Fibroblast of skin of abdomen (primary cell): ENCODE results near the gene APOD.

Experiments
- DNase-seq: peaks from one replicate; pipeline ENCODE4 v3.0.0-alpha.2; 2013

APOD gene

DNA sequence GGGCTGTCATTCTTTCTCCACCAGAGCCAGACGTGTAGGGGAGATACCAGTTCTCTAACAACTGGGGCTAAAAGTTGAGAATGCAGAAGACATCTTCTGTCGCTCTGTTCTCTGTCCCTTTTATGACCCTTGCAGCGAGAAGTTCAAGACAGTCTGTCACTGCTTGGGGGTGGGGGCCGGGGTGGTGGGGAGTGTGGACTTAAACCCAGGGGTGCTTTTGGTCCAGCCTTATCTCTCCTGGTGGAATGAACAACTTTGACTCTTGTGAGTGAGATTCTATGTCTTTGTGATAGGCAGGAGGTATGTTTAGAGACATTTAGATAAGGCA is 767 bp upstream of the APOD start:
- no peak for DNase-seq

DNA sequence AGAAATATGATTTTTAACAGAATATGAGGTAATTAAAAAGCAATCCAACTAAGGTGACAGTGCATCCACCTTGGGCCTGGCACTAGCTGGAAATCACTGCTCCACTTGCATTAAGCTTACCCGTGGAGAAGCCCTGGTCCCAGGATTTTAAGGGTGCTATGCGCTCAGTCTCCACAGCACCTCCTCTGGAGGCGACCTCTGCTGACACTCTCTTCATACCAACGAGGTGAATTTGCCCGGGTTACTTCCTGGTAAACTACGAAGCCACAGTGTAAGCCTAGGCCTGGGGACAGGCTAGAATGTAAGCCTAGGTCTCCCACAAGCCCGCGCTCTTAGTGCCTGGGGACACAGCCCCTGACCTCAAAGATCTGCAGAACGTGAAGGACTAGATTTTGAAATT is 793 bp downstream of the APOD start:
- no peak for DNase-seq

DNA sequence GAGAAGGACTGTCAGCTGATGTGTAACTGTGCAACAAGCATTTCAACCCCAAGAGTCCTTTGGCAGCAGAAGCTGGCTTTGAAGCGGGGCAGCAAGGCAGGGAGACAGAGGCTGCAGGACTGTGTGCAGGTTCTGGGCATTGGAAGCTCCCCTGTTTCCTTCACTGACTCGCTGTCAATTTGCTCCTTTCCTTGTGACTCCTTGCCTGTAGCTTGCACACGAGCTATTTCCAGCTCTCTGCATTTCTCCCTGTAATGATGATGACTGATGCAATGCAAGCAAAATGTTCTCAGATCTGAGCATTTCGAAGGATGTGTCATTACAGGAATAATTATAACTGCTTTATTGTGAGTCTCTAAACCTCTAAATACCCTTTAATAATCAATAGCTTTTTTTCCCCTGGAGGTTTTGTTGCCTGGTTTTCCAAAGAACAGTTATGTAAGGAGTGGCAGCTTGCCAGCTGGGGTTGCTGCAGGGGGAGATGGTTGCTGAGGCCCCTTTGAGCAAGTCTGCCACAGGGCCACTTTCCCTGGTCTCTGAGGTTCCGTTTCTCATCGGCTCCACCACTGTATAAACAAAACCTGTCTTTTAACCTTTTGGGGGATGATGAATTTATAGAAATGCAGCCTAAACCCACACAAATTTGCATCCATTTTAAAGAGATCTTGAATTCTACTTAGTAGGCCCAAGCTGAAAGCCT is 2.8 kb downstream of the APOD start:
- DNase-seq: peak; percentile 68

DNA sequence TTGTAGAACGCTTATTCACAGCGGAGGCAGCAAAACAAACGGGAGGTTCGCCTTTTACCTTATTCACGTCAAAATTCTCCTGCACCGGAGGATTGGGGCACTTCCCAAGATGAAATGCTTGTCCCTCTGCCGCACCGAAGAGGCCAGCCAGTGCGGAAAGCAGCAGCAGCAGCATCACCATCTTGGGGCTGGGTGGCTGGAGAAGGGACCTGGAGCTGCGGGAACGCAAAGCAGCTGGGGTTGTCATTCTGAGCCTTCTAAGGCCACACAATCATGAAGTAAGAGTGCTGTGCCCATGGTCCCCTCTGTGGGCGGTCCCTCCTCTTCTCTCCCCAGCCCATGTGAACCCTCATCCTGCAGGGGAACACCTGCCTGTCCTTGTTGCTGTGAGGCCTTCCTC is 4.5 kb downstream of the APOD start:
- DNase-seq: no peak

DNA sequence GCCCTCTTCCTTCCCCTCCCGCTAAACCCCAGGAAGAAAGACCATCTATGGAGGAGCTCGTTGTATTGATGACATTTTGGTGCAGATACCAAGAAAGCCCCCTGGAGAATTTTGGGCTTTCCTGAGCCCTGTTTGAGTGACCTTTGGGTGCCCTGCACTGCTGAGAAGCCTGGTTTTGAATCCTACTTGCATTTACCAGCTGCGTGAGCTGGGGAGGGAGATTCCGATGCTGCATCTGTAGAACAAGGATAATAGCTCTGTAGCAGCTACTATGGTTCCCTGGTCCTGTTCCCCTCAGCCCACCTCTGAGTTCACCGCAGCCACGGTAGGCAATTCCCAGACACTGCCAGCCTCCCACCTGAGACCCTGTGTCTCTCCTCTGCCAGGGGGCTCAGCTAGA is 5.2 kb downstream of the APOD start:
- no peak for DNase-seq

DNA sequence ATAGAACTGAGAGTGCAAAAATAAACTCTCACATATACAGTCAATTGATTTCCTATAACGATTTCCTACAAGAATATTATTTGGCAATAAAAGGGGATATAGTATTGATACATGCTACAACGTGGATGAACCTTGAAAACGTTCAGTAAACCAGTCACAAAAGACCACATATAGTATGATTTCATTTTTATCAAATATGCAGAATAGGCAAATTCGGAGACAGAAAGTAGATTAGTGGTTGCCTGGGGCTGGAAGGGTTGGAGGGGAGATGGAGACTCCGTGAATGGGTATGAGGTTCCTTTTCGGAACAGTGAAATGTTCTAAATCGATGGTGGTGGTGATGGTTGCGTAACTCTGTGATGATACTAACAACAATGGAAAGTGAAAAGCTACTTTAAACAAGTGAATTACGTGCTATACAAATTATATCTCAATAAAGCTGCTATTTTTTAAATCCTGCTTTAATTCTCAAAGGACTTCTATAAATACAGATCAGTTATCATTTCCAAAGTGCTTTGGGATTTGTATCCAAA is 6.0 kb downstream of the APOD start:
- no peak for DNase-seq

DNA sequence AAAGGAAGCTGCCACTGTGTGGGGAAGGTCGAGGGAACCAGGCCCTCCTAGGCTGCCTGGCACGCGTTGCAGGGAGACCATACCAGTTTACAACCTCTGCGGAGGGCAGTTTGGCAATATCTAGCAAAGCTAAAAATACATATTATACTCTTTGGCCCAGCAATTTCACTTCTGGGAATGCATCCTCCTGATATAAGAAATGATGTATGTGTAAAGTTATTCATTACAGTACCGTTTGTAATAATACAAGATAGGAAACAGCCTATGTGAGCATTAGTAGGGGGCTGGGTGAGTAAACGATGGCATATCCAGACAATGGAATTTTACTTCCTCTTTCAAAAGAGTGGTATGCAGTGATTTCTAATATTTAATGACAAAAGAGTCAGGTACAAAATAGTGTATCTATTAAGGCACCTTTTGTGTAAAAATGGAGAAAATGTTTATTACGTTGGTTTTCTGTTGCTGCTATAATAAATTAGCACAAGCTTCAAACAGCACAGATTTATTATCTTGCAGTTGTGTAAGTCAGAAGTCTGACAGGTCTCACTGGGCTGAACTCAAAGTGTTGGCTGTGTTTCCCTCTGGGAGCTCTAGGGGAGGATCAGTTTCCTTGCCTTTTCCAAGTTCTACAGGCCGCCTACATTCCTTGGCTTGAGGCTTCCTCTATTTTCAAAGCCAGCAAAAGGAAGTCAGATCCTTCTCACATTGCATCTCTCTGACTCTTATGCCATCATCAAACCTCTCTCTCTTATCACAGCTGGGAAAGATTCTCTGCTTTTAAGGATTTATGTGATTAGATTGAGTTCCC is 9.0 kb downstream of the APOD start:
- no peak for DNase-seq

DNA sequence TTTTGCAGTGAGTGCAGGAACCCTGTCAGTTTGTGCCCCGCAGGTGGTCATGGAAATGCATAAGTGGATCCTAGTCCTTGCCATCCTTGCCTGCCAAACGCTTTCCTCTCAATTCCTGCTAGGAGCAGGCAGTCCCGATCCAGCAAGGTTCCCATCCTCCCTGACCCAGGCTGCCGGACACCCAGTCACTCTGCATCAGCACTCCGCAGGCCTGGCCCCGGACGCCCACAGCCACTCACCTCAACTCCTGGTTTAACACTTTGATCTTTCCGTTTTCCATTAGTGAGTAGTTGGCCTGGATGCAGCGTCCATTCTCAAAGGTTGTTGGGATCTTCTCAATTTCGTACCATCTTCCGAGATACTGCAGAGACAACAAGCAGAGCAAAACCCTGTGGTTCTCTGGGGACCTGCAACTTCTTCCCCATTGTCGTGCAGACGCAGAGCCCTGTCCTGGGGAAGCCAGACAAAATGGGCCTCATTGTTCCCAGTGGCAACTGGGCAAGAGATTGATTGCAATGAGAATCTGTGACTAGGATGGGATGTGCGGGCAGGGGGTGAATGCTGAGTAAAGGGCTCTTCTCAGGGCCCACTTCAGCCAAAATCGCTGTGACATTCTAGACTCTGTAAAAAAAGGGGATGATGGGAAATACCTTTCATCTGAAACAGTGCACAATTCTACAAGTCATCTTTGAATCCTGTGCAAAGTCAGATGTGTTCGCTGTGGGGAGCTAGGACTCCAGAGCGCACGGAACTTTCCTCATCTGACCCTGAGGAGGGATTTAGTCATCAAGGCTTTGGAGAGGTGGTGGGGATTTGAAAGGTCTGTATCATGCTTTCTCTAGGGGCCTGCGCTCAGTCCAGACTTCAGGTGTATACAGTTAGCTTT is 9.9 kb downstream of the APOD start:
- DNase-seq: no peak

DNA sequence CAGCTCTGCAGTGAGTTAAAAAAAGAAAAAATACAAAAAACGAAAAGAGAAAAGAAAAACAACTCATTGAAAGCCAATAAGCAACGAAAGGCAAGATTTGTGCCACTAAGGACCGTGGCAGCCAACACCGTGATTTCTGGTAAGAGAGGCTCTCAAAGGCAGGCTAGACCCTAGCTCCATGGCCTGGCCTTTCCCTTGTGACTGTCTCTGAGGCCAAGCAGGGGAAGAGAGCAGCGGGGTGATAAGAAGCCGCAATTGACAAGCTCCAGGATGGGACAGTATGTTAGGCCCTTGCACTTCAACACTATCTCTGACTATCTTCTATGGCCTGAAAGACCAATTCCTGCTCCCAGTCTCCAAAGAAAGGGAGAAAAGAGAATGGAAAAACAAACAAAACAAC is 12.4 kb downstream of the APOD start:
- DNase-seq: no peak

DNA sequence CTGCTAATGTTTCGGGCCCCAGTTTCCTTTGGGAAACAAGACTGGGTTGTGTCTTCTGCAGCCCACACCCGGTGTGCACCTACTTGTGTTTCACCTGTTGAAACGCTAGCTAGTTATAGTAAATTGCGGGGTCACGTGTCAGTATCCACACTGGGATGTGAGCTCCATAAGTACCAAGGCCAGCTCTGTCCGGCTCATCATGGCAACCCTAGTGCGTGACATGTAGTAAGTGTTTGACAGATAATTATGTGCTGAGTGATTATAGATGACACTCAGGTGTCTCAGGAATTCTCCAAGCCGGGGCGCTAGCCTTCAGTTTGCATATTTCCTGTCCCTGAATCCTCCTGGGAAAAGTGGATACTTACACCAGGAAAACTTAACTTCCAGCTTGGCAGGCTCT is 12.8 kb downstream of the APOD start:
- no peak for DNase-seq

DNA sequence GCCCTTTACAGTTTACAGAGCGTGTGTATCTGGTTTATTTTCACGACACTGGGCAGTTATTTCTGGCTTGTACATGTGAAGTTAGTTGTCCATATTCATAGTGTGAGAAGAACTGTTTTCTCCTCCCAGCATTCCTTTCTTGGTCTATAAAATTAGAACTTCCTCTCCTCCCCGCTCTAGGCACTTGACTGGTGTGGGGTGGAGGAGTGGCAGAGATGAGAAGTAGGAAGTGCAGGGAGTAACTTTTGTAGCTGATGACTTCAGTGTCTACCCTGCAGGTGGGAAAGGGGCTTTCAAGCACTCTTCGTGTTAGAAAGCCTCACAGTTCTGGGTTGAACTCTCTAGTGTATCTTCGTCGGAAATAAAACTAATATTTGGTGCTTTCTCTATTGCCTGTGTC is 13.4 kb downstream of the APOD start:
- no peak for DNase-seq

DNA sequence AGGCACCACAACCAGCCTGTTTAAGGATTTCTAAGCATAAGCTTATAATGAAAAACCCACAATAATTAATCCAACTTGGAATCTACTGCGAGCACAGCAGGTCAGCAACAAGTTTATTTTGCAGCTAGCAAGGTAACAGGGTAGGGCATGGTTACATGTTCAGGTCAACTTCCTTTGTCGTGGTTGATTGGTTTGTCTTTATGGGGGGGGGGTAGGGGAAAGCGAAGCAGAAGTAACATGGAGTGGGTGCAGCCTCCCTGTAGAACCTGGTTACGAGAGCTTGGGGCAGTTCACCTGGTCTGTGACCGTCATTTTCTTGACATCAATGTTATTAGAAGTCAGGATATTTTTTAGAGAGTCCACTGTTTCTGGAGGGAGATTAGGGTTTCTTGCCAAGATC is 15.1 kb downstream of the APOD start:
- no peak for DNase-seq

DNA sequence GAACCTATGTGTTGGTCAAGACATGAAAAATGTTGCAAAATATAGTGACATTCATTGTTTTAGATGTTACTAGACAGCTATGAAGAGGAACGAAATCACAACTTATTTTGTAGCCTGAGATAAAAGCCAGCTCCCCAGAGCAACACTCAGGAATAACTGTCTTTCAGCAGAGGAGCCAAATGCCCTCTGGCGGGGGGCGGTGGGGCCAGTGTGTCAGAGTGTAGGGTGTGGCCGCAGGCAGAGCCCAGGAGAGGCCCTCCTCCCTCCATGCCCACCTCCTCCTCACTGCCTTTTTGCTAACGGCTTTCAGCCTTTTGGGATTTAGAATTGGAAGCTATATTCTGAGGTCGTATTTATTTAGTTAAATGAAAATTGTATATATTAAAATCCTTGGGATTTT is 16.9 kb downstream of the APOD start:
- DNase-seq: no peak

DNA sequence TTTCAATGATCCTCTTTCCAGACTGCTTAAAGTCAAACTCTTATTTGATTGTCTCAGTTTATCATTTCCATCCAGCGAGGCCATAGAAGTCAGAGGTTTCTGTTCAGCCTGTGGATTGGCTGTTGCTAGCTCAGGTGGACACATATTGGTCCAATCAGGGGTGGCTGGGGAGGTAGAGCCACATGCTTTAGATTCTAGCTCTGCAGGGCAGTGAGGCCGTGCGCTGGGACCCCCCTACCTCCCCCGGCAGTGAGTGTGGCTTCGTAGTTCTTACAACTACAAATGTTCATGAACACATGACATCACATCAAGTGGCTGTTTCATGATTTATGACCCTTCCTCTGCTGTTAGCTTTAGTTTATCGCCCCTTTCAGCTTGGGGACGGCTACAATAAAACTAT is 18.0 kb downstream of the APOD start:
- DNase-seq: no peak

DNA sequence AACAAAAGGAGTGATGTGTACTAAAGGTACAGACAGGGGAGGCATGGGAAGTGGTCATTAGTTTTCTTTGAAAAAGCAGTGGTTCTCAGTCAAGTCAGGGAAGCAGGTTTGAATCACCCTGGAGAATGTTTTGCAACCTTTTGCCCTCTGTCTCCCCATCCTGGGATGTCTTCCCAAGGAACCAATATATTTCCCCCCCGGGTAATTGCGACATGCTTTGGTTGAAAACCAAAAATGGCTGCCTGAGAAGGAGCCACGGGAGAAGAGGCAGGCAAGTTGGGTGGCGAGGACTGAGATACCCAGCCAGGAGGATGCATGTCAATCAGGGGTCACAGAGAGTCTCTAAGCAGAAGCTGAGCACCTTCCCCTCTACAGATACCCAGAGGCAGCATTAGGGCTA is 20.4 kb downstream of the APOD start:
- no peak for DNase-seq

DNA sequence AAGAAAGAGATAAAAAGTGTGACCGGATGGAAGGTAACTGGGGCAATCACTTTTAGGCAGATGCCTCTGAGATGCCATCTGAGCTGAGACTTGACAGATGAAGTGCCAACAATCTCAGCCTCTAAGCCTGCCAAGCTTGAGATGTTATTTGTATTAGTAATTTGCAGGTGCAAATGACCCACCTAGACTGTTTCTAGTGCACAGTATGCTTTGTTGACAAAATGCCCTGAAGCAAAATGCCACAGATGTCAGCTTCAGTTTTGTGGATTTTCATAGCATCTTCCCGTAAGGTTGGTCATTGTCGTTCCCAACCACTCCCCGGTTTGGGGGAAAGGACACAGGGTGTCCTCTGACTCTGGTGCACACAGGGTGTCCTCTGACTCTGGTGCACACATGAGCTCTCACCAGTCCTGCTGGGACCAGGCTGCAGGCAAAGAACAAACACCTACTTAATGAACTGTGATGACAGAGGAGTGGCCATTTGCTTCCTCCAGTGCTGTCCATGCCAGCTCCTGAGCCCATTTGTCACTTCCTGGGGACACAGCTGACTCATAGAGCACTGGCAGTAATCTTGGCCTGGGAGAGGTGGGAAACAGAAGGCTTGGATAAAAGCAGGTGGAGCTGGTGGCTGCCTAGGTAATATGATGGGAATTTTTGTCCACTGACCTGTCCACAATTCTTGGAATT is 23.9 kb downstream of the APOD start:
- DNase-seq: no peak

DNA sequence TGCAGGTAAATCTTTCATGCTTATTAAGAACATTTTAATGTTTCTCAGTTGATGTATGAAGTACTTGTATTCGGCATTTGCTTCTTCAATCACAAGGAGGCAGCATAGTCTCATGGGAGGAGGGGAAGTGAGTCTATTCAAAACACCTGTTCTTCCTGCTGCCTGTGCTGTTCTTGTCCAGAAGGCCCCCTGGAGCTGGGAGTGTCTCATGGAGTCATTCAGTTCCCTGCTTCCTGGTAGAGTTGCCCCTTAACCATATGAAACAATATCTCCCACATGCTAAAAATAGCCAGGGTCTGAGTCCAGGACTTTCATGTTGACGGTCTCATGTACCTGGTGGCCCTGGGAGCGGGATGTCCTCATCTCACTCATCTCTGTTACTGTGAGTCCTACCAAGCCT is 25.1 kb downstream of the APOD start:
- no peak for DNase-seq

DNA sequence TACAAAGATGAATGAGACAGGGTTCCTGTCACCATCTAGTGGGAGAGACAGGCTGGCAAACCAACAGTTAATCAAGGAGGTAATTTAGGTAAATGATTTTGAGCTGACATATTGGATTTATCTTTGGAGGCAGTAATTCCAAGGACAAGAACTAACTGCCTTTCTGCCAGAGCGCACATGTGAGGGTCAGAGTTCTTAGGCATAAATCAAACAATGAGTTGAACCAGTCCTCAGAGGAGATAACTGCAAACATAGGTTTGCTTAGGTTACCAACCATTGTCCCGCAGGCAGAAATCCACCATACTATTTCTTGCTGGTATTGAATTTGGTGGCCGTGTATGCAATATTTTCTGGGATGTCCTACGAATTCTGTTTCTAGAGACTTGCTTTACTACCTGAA is 26.4 kb downstream of the APOD start:
- DNase-seq: no peak

DNA sequence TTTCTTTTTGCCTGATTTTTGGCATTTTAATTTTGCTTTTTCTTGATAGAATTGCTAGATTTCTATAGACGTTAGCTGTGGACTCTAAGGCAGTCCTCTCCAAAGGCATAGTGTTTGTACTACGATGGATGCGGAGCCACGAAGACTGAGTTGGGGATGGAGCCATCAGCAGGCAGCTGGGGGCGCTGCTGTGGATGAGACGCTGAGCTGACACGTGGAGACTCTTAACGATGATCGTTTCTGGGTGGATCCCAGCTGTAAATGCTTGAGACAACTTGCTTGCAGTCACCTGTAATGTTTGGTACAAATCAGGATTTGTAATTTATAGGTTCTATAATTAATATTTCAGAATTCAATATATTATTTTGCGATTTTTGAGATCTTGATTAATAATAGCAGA is 27.4 kb downstream of the APOD start:
- DNase-seq: no peak

DNA sequence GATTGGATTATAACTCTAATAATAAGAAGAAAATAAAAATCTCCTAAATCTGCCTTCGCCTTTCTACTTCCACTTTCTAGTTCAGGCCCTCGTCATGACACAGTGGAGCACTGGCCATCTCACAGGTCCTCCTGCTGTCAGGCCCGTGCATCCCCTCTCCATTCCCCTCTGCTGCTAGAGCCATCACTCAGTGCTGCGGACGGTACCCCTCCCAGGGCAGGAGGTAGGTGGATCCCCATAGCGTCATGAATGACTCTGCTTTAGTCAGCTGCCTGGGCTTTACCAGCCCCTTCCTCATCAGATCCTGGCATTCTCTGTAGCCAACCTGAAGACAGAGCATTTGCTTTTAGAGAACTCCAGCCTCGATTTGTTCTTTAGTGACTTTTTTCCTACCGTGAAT is 28.6 kb downstream of the APOD start:
- no peak for DNase-seq

DNA sequence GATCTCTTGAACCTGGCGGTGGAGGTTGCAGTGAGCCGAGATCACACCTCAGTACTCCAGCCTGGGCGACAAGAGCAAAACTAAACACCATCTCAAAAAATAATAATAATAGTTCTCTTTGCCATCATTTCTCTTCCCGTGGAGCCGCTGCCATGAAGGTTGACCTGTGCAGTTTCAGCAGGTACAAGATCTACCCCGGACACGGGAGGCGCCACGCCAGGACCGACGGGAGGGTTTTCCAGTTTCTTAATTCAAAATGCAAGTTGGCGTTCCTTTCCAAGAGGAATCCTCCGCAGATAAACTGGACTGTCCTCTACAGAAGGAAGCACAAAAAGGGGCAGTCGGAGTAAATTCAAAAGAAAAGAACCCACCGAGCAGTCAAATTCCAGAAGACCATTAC is 29.3 kb downstream of the APOD start:
- DNase-seq: no peak

DNA sequence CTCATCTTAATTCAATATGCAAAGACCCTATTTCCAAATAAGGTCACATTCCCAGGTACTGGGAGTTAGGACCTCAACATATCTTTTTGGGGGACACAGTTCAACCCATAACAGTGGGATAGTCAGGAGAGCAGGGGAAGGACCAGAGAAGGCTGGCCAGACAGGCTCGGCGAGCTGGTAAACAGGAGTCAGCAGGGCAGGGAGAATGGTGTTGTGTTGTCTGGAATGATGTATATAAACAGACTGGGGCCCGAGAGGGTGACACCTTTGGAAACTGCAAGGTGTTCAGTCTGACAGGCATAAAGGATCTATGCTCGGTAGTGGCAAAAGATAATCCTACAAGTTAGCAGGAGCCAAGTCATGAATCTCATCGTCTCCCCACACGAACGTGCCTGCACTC is 30.5 kb downstream of the APOD start:
- DNase-seq: no peak
